HG02943 (cell line): ENCODE data around the gene ASGR1.
A peak's percentile ranks its signal among the peaks of the same experiment; 100 is the strongest.

Experiments
- ATAC-seq: cut with Tn5 transposase; IDR thresholded peaks from one replicate; pipeline ENCODE4 v1.9.1; 2021; ENCODE audit warnings: mild to moderate bottlenecking, low read depth, moderate library complexity; ENCODE audit not compliant: unreplicated experiment

Gene ASGR1

DNA sequence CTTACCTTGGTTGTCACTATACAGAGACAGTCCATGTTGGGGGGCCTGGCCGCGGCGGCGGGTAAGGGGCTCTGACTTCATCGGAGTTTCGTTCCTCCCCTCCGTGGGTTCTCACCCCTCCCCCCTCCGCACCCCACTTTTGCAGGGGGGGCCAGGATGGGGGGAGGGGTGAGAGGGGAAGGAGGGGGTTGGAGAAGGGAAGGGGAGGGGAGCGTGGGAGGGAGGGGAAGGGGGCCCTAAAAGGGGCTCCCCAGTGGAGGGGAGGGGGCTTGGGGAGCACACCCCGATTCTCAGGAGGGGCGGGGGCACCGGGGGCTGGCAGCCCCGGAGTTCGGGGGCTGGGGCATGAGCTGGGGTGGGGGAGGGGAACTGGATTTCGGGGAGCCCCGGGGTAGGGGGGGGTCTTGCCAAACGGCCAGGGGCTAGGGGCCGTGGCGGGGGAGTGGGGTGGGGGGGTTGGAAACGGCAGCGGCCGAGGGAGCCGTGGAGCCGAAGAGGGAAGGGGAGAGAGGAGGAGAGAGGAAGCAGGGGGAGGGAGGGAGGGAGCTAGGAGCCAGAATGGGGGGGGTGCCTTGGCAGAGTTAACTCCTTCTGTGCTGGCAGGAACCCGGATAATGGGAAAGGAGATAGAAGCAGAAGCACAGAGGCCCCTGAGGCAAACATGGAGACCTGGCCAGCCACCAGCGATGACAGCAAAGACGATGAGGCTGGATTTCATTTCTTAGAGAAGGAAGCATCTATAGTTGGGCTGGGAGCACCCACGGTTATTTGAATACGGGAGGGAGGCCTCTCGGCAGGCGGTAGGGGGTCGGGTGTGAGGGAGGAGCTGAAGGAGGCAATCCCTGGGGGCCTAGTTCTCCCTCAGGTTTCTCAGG lies 38.2 kb upstream of the ASGR1 start:
- no peak for ATAC-seq

GRCh38 chr17:7216242-7217112 lies 37.3 kb upstream of the ASGR1 start:
- no peak for ATAC-seq

DNA sequence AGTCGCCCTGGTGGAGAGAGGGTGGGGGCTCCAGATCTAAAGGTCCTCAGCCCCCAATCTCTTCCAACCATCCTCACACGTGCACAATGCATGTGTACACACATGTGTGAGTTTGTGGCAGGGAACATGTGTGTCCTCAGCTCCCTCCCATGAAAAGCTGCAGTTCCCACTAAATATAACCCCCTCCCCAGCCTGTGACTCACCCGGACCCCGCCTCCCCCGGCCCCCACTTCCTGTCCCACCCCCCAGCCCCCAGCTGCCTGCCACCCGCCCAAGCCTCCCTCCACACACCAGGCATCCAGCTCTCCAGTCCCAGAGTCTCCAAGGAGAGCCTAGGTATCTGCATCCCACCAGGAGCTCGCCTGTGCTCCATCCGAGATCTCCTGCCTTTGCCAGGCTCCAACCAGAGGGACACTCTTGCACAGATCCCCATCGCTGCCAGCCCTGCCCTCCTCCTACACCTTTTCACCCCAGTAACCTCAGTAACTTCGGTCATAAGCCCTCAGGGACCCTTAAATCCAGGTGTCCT lies 36.5 kb upstream of the ASGR1 start:
- ATAC-seq, result no peak

GRCh38 chr17:7215136-7215638 lies 36.0 kb upstream of the ASGR1 start:
- ATAC-seq, result no peak

DNA sequence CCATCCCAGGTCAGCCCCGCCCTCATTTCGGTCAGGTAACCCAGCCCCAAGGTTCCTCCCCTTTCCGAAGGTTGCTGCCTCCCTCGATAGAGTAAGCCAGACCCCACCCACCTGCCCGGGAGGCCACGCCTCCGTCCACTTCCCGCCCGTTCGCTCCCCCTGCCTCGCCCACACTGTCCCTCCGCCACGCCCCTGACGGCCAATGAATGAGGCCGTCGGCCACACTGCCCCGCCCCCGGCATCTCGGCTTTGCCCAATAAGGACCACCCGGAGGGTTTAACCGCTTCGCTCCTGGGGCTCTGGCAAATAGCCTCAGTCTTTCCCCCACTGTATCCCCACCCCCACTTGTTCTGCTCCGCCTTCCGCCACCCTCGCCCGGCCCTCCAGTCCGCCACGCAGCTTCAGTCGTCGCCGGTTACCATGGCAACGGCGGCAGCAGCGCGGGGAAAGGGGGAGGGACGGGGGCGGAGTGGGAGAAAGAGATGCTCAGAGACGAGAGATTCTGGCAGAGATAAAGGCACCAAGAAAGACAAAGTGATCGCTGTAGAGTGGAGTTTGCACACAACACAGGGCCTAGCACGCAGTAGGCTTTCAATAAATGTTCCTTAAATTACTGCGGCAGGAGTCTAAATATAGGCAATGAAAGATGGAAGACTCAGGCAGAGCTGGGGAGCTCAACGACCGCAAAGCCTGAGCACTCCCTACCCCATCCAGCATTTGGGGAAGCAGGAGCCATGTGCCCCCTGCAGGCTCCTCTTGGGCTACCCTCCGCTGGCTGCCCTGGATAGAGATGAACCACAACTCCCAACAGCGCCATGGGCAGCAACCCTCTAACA lies 35.3 kb upstream of the ASGR1 start:
- peak; percentile 80 for ATAC-seq

- no peak for ATAC-seq
Measured at GRCh38 chr17:7213895-7214299, 34.7 kb upstream of the ASGR1 start.

DNA sequence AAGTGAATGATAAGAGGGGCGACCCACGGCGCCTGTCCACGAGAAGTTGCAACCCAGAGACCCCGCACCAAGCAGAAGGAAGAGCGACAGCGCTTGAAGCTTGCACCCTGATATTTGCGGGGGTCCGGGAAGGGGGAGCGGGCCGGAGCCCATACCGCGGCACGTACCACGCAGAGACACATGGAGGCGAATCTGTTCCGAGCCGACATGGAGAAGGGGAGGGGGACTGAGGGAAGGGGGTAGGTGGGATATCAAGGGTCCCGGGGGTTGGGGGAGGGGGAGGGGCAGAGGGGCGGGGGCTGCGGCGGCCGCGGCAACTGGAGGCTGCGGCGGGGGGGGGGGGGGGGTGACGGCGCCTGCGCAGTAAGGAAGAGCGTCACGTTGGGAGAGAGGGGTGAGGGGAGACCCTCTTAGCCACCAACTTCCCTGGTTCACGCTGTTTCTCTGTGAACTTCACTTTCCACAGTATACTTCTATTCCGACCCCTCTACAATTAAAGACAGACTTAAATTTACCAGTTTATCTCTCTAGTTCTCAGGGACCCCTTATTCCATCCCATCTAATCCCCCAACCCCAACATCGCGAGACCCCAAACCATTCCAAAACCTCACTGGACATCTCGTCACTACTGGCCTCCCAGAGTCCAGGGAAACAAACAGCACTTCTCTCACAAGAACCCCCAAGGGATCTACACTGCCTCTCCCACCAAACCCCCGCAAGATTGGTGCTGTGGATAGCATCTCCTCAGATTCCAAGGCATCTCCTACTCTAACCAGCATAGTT lies 32.5 kb upstream of the ASGR1 start:
- ATAC-seq, result no peak

- ATAC-seq, result no peak
Measured at GRCh38 chr17:7208754-7209460, 29.7 kb upstream of the ASGR1 start.

GRCh38 chr17:7208027-7208571 lies 28.9 kb upstream of the ASGR1 start:
- ATAC-seq, result no peak

GRCh38 chr17:7207120-7208001 lies 28.2 kb upstream of the ASGR1 start:
- ATAC-seq, result no peak

DNA sequence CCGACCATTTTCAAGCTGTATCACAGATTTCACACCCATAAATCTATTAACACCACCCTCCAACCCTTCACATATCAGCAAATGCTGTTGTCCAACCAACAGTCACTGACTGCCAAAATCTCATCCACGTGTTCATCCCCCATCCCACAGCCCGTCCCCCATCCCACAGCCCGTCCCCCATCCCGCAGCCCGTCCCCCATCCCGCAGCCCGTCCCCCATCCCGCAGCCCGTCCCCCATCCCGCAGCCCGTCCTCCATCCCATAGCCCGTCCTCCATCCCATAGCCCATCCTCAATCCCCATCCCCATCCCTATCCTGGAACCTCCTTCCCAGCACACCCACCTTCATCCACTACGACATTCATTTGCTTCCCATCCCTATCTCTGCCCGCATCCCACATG lies 26.4 kb upstream of the ASGR1 start:
- no peak for ATAC-seq

GRCh38 chr17:7204828-7205461 lies 25.8 kb upstream of the ASGR1 start:
- ATAC-seq, result peak; percentile 77

DNA sequence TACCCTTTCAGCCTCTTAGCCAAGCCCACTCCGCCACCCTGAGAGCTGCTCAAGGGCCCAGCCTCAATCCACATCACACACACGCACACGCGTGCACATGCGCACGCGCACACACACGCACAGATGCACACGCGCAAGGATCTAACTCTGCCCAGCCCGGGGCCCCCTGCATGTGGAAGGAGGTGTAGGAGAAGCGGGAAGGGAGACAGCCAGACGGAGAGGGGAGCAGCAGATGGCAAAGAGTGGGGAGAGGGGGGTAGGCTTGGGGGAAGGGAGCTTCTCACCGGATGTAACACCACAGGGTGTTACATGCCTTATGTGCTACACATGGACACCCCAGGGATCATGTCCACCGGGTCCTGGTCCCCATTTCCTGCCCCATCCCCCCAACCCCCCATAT lies 25.2 kb upstream of the ASGR1 start:
- no peak for ATAC-seq

DNA sequence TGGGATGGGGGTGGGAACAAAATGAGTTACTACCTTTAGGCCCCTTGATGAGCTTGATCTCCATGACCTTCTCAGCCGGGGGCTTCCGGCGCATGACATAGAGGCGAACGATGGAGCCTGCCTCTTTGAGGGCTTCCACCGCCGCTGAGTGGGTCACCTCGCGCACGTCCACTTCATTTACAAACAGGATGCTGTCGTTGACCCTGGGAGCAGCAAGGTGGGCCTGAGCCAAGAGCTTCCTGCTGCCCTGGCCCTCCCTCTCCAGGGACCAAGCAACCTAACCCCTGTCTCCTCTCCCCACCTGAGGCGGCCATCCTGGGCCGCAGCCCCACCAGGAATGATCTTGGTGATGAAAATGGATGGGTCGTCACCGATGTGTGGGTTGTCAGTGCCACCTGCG lies 24.2 kb upstream of the ASGR1 start:
- no peak for ATAC-seq

- no peak for ATAC-seq
Measured at GRCh38 chr17:7196651-7197401, 17.7 kb upstream of the ASGR1 start.

GRCh38 chr17:7195971-7196370 lies 16.8 kb upstream of the ASGR1 start:
- ATAC-seq, result no peak
